ENCODE measurements around the gene ID2. TPM values are rescaled to one million over a fixed set of nuclear protein-coding genes. Genes with fewer than 3 reads are reported as not detected.

The ID2 gene
- total RNA-seq (2022; extraction: Qiagen RNA extraction), result 70.1 to 154 TPM (median 104 TPM) in 5 replicates

GRCh38 chr2:8681786-8682692, at the start of gene ID2:
ID2 (plus strand) TSS chr2:8682056; CDS start chr2:8682166, 110 bp downstream.

Other genes starting within 250 kb of the ID2 start
- gene KIDINS220, start 155.6 kb downstream of the ID2 start, total RNA-seq (2022; extraction: Qiagen RNA extraction), result 15.2 to 21.7 TPM (median 19.4 TPM) in 5 replicates